CD4-positive, CD25-positive, alpha-beta regulatory T cell (primary cell): Measurements from ENCODE around the gene H6PD. TPM values are rescaled to one million over a fixed set of nuclear protein-coding genes. Genes with fewer than 3 reads are reported as not detected.

Experiments used
- ATAC-seq, 2 donors: fragments of 150-1000 bp; cut with Tn5 transposase; one replicate each; pipeline ENCODE4 v1.10.0; 2021; ENCODE audit warnings: low read depth in 2 of 2, moderate number of reproducible peaks in 2 of 2, moderate library complexity in 1 of 2
- DNase-seq, 3 donors: peaks; one replicate each; pipeline versions ENCODE4 v3.0.0 to v3.0.0-alpha.2; 2012 to 2022; ENCODE audit warnings: mixed read lengths in 1 of 3
- H3K27ac ChIP-seq: one replicate; pipeline ENCODE4 v1.7.0; 2013; ENCODE audit warnings: mild to moderate bottlenecking, low read length; ENCODE audit not compliant: insufficient read depth, poor library complexity, severe bottlenecking
- H3K27me3 ChIP-seq: one replicate; pipeline ENCODE4 v1.7.0; 2013; ENCODE audit warnings: low read length; ENCODE audit not compliant: control insufficient read depth, insufficient read depth
- H3K36me3 ChIP-seq: one replicate; pipeline ENCODE4 v1.7.0; 2013; ENCODE audit warnings: mild to moderate bottlenecking, low read length, moderate library complexity; ENCODE audit not compliant: control insufficient read depth, insufficient read depth
- H3K4me1 ChIP-seq: 2 replicates; pipeline ENCODE4 v1.7.0; 2013; ENCODE audit warnings: mild to moderate bottlenecking, low read length; ENCODE audit not compliant: insufficient read depth, control insufficient read depth, poor library complexity, severe bottlenecking
- H3K4me3 ChIP-seq: one replicate; pipeline ENCODE4 v1.7.0; 2013; ENCODE audit warnings: low read depth, mild to moderate bottlenecking, low read length, moderate library complexity
- H3K9me3 ChIP-seq, 2 experiments: 1 replicate in 1 of 2; 2 replicates in 1 of 2; pipeline ENCODE4 v1.7.0; 2013; ENCODE audit warnings: low read length in 2 of 2, mild to moderate bottlenecking in 1 of 2, moderate library complexity in 1 of 2; ENCODE audit not compliant: control insufficient read depth in 2 of 2
- H3K27ac Mint-ChIP-seq, 3 donors: one replicate each; pipeline ENCODE4 v1.8.0; 2020 to 2022; ENCODE audit warnings: mild to moderate bottlenecking in 3 of 3, mixed read lengths in 3 of 3, moderate library complexity in 2 of 3
- H3K27me3 Mint-ChIP-seq: one replicate; pipeline ENCODE4 v1.8.0; 2022; ENCODE audit warnings: mild to moderate bottlenecking, mixed read lengths
- H3K36me3 Mint-ChIP-seq: one replicate; pipeline ENCODE4 v1.8.0; 2020; ENCODE audit warnings: mixed read lengths
- H3K4me1 Mint-ChIP-seq, 4 donors: one replicate each; pipeline ENCODE4 v1.8.0; 2020 to 2022; ENCODE audit warnings: mixed read lengths in 4 of 4, mild to moderate bottlenecking in 1 of 4
- H3K4me3 Mint-ChIP-seq, 4 donors: one replicate each; pipeline ENCODE4 v1.8.0; 2020 to 2022; ENCODE audit warnings: mild to moderate bottlenecking in 4 of 4, mixed read lengths in 4 of 4, moderate library complexity in 3 of 4
- H3K9me3 Mint-ChIP-seq, 7 donors: one replicate each; pipeline ENCODE4 v1.8.0; 2020 to 2022; ENCODE audit warnings: mixed read lengths in 7 of 7, mild to moderate bottlenecking in 3 of 7, moderate library complexity in 2 of 7
- polyA plus RNA-seq, 4 donors: library from polyadenylated mRNA; unstranded; fragments of 300-500 nt; fragmentation: Illumina TruSeq; gene quantifications; one replicate each; pipeline ENCODE4 v1.2.3, GENCODE V29; 2021
- total RNA-seq: library from RNA; stranded (reverse); gene quantifications from one replicate; pipeline ENCODE4 v1.2.3, GENCODE V29; 2022

H6PD gene
- total and polyA plus RNA-seq, 5 donors from 2014 or later = 7.8 to 19.4 (median 8.9) TPM

DNA sequence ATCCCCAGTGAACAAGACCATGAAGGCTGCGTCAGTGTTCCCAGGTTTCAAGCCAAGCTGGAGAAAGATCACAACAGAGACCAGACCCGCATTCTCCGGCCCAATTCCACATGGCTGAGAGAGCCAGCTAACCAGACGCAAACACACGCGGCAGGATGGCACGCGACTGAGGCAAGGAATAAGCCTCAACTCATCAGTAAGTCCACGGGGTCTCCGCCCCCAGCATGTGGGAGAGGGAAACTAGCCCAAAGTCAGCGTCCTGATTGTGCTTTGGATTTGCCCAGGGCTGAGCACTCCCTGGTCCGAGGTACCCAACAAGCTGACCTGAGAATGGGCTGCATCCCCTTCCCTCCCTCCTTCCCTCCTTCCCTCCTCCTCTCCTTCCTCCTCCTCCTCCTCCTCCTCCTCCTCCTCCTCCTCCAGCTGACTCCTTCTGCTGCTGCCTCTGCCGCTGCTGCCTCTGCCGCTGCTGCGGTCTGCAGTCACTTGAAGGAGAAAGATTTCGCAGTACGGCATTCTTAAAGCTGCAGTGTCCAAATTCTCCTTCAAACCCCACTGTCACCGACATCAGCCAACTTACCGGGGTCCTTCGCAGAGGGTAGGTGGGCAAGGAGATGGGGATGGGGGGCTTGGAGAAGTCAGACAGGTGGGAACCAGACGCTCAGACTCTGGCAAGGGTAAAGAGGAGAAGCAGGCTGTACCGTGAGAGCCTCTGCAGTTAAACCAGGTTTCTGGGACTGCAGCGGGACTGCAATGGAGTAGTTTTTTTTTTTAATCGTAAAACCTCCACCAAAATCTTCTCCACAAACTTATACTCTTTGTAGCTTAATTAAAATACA lies 33.0 kb upstream of the H6PD start:
- Histone ChIP-seq H3K36me3 (no peaks in the 10 kb centered on the region), H3K27ac (no peak overlapping the region), H3K4me3 (no peak overlapping the region), H3K9me3 (no peaks in the 10 kb centered on the region), H3K4me1 (peaks cover 20% of the 10 kb centered on the region), H3K27me3 (peaks cover 35% of the 10 kb centered on the region)
- peaks cover 92% of the 10 kb centered on the region for H3K27me3 Mint-ChIP-seq
- H3K9me3 Mint-ChIP-seq = no peaks in the 10 kb centered on the region
- peak overlapping the region in 2 of 4 donors; percentile 39 to 46 for H3K4me3 Mint-ChIP-seq
- peaks cover 0 to 28% (median 15%) of the 10 kb centered on the region in 4 donors for H3K4me1 Mint-ChIP-seq
- no peak for ATAC-seq
- peak in 1 of 3 donors; percentile 38 for DNase-seq
- no peak overlapping the region for H3K27ac Mint-ChIP-seq
- H3K36me3 Mint-ChIP-seq = no peaks in the 10 kb centered on the region

DNA sequence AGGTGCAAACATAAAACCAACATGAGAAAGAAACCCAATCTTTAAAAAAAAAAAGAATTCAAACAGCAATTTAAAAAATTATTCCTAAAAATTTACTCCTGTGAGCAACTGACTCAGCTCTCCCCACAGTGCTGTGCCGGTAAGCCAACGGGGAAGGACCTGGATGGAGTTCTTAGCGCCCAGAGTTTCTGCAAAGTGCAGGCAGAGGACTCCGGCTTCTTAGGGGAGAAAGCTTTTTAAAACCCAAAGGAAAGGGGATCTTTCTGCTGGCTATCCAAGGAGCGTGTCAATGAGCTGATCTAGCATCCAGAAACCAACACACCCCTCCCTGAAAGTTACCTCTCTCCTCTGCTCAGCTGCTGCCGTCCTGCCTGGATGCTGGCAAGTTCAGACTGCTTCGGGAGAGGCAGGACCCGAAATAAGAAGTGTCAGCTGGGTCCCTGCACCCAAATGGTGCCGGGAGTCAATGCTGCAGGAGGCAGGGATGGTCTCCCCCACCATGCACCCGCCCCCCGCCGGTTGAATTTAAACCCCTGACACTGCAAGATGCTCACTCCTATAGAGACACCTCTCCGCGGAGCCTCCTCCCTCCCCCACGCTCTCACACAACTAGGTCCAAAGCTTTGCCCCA lies 32.2 kb upstream of the H6PD start:
- Mint-ChIP-seq H3K27ac (peak overlapping the region in 1 of 3 donors; percentile 5), H3K9me3 (no peaks in the 10 kb centered on the region), H3K27me3 (peaks cover 92% of the 10 kb centered on the region), H3K4me3 (peak overlapping the region in 2 of 4 donors; percentile 46 to 48), H3K4me1 (peaks cover 0 to 25% (median 14%) of the 10 kb centered on the region in 4 donors), H3K36me3 (no peaks in the 10 kb centered on the region)
- peaks cover 18% of the 10 kb centered on the region for H3K4me1 ChIP-seq
- no peak overlapping the region for H3K4me3 ChIP-seq
- no peaks in the 10 kb centered on the region for H3K36me3 ChIP-seq
- peaks cover 38% of the 10 kb centered on the region for H3K27me3 ChIP-seq
- no peak overlapping the region for H3K27ac ChIP-seq
- no peak for DNase-seq
- ATAC-seq = peak in 1 of 2 donors; percentile 32
- no peaks in the 10 kb centered on the region for H3K9me3 ChIP-seq

DNA sequence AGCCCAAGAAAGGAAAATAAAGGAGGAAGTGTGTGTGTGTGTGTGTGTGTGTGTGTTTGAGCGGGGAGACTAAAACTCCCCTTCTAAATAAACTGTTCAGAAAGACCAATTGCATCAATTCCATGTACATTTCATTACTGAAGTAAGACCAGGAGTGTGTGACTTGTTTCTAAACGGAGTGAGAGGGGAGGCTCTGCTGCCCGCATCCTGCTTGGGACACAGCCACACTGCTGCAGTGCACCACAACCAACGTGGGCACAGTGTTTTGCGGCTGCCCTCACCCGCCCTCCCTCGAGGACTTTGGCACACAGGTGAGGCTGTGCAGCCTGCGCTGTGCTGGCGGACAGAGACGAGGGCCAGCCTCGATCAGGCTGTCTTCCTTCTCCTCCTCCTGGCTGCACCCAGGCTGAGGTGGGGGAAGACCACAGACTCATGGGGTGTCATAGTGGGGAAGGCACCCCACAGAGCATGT lies 31.0 kb upstream of the H6PD start:
- peaks cover 87% of the 10 kb centered on the region for H3K27me3 Mint-ChIP-seq
- ATAC-seq (peak in 1 of 2 donors; percentile 43), DNase-seq (peak in 1 of 3 donors; percentile 58)
- H3K4me1 Mint-ChIP-seq = peaks cover 0 to 25% (median 14%) of the 10 kb centered on the region in 4 donors
- H3K4me3 Mint-ChIP-seq = no peak overlapping the region
- Histone ChIP-seq H3K27me3 (peaks cover 41% of the 10 kb centered on the region), H3K27ac (no peak overlapping the region), H3K4me1 (peaks cover 18% of the 10 kb centered on the region), H3K4me3 (no peak overlapping the region), H3K36me3 (no peaks in the 10 kb centered on the region), H3K9me3 (no peaks in the 10 kb centered on the region)
- peaks cover 0 to 2% (median 0%) of the 10 kb centered on the region in 7 donors for H3K9me3 Mint-ChIP-seq
- H3K36me3 Mint-ChIP-seq = no peaks in the 10 kb centered on the region
- H3K27ac Mint-ChIP-seq = no peak overlapping the region

DNA sequence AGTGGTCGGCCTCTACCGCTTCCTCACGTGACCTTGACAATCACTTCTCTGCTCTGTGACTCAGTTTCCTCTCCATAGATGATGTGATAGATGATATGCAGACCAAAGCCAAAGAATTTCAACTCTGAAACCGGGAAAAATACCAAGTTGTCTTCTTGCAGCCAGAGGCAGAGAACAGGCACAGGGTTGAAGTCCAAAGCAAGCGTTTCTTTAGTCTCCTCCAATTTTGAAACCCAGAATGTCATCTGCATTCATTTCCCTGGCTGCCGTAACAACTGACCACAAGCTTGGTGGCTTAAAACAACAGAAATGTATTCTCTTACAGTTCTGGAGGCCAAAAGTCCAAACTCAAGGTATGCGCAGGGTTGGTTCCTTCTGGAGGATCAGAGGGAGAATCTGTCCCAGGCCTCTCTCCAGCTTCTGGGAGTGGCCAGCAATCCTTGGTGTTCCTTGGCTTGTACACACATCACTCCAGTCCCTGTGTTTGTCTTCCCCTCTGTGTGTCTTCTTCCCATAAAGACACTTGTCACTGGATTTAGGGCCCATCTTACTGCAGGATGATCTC lies 30.3 kb upstream of the H6PD start:
- no peak overlapping the region for H3K27ac Mint-ChIP-seq
- no peak for DNase-seq

DNA sequence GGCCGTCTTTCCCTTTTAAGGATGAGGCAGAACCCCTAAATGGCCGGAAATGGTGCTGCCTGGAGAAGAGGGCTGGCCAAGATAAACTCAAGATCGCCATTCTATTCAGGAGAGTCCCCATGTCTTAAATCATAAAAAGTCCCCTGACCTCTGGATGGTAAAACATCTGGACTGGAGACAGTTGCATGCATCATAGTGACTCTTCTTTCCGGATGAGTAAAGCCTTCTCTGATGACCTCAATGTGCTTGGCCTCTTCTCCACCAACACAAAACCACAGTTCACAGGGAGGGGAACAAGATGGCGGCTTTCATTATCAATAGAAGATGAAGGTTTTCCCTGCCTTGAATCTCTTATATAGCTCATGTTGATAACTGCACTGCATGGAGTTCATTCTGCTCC lies 27.5 kb upstream of the H6PD start:
- Histone ChIP-seq H3K27me3 (peaks cover 27% of the 10 kb centered on the region), H3K36me3 (no peaks in the 10 kb centered on the region), H3K9me3 (no peaks in the 10 kb centered on the region), H3K27ac (no peak overlapping the region), H3K4me1 (peaks cover 6% of the 10 kb centered on the region), H3K4me3 (no peak overlapping the region)
- no peak overlapping the region for H3K4me3 Mint-ChIP-seq
- H3K27me3 Mint-ChIP-seq = peaks cover 70% of the 10 kb centered on the region
- H3K4me1 Mint-ChIP-seq = peaks cover 0 to 15% (median 8%) of the 10 kb centered on the region in 4 donors
- peaks cover 0 to 5% (median 0%) of the 10 kb centered on the region in 7 donors for H3K9me3 Mint-ChIP-seq
- H3K27ac Mint-ChIP-seq = no peak overlapping the region
- DNase-seq (no peak), ATAC-seq (no peak)
- no peaks in the 10 kb centered on the region for H3K36me3 Mint-ChIP-seq

More for the DNA sequence above, 30.3 kb upstream of the H6PD start:
- H3K4me3 Mint-ChIP-seq = no peak overlapping the region
- Histone ChIP-seq H3K27ac (no peak overlapping the region), H3K36me3 (no peaks in the 10 kb centered on the region), H3K4me3 (no peak overlapping the region), H3K4me1 (peaks cover 18% of the 10 kb centered on the region), H3K27me3 (peaks cover 40% of the 10 kb centered on the region), H3K9me3 (no peaks in the 10 kb centered on the region)
- peaks cover 0 to 2% (median 0%) of the 10 kb centered on the region in 7 donors for H3K9me3 Mint-ChIP-seq
- no peak for ATAC-seq
- H3K27me3 Mint-ChIP-seq = peaks cover 84% of the 10 kb centered on the region
- H3K4me1 Mint-ChIP-seq = peaks cover 0 to 25% (median 14%) of the 10 kb centered on the region in 4 donors
- no peaks in the 10 kb centered on the region for H3K36me3 Mint-ChIP-seq

DNA sequence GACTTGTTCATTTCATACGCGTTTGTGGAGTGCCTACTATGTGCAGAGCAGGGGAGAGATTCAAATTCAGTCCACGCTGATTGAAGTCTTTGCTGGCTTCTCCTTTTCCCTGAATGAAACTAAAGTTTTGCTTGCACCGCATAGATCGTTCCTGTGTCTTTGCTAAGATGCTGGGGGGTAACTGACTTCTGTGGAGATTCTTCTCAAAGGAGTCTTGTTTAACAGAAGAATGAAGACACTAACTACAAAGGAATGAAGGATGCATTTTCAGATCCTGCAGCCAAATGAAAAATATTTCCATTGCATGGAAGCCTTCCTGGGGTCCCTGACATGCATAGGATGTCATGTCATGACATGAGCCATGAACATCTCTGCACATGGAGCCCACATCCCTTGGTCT lies 26.9 kb upstream of the H6PD start:
- Histone ChIP-seq H3K4me3 (no peak overlapping the region), H3K36me3 (no peaks in the 10 kb centered on the region), H3K27ac (no peak overlapping the region), H3K27me3 (peaks cover 24% of the 10 kb centered on the region), H3K9me3 (no peaks in the 10 kb centered on the region), H3K4me1 (peaks cover under 1% of the 10 kb centered on the region)
- Mint-ChIP-seq H3K4me3 (no peak overlapping the region), H3K4me1 (peaks cover 0 to 9% (median 3%) of the 10 kb centered on the region in 4 donors), H3K27me3 (peaks cover 65% of the 10 kb centered on the region), H3K27ac (no peak overlapping the region), H3K36me3 (no peaks in the 10 kb centered on the region), H3K9me3 (peaks cover 0 to 5% (median 0%) of the 10 kb centered on the region in 7 donors)
- DNase-seq (no peak), ATAC-seq (no peak)

DNA sequence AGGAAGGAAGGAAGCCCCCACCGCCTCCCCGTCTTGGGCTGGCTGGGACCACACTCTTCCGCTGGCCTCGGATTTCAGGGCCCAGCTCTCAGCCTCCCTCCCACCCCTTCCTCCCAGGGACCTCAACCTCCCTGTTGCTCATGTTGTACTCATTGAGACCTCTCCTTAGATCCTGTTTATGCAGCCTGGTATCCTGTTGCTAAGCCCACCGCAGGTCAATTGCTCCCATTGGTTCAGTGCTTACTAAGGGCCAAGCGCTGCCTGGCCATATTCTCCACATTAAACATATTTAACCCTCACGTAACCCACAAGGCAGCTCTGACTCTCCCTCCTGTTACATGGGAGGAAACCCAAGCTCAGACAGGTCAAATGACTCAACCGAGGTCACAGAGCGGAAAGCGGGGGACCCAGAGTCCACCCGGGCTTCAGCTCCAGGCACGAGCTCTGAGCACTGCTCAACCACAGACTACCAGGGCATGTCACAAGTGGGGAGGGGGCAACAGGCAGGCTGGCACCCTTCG lies 23.2 kb upstream of the H6PD start:
- H3K27ac Mint-ChIP-seq = no peak overlapping the region
- ATAC-seq = no peak

More for the DNA sequence above, 23.2 kb upstream of the H6PD start:
- DNase-seq = no peak
- H3K9me3 ChIP-seq = no peaks in the 10 kb centered on the region
- Mint-ChIP-seq H3K27me3 (peaks cover 33% of the 10 kb centered on the region), H3K4me1 (no peaks in the 10 kb centered on the region), H3K36me3 (no peaks in the 10 kb centered on the region), H3K9me3 (peaks cover 0 to 5% (median 0%) of the 10 kb centered on the region in 7 donors), H3K4me3 (no peak overlapping the region)
- no peaks in the 10 kb centered on the region for H3K4me1 ChIP-seq
- no peak overlapping the region for H3K27ac ChIP-seq
- no peaks in the 10 kb centered on the region for H3K36me3 ChIP-seq
- H3K27me3 ChIP-seq = peaks cover 9% of the 10 kb centered on the region
- no peak overlapping the region for H3K4me3 ChIP-seq
